K562 (cell line): ENCODE results near the gene ARL11. TPM values are rescaled to one million over a fixed set of nuclear protein-coding genes. Genes with fewer than 3 reads are reported as not detected.

Experiments
- ELF1 ChIP-seq: fragments of 200-800 bp; sonication (Bioruptor generic); IDR thresholded peaks from 2 replicates; pipeline ENCODE4 v1.6.1; 2016; ENCODE audit warnings: missing genetic modification characterization, missing compliant biosample characterization
- ETV6 ChIP-seq, 3 experiments: fragments of 150-350 bp in 1 of 3; sonication (generic) in 1 of 3; formaldehyde crosslinking in 1 of 3; IDR thresholded peaks; 2 replicates each; pipeline versions ENCODE4 v1.6.1 to v1.8.0; 2014 to 2022; ENCODE audit warnings: borderline replicate concordance in 2 of 3, low read depth in 2 of 3, antibody characterized with exemption in 1 of 3, low read length in 1 of 3, mild to moderate bottlenecking in 1 of 3, missing genetic modification reagents in 1 of 3
- FOXJ3 ChIP-seq: sonication (generic); formaldehyde crosslinking; IDR thresholded peaks from 2 replicates; pipeline ENCODE4 v1.4.0; 2020; ENCODE audit warnings: mild to moderate bottlenecking, missing genetic modification reagents
- KDM5B ChIP-seq: fragments of 200-600 bp; sonication (generic); IDR thresholded peaks from 2 replicates; pipeline ENCODE4 v1.6.1; 2012; ENCODE audit warnings: low read depth, mild to moderate bottlenecking, moderate library complexity, low read length, control low read depth, inconsistent platforms; ENCODE audit not compliant: insufficient replicate concordance
- MAZ ChIP-seq, 2 experiments: fragments of 450-650 bp in 1 of 2; sonication (generic) in 1 of 2; formaldehyde crosslinking; IDR thresholded peaks in 1 of 2; conservative IDR thresholded peaks in 1 of 2; 2 replicates each; pipeline versions ENCODE4 v1.4.0 to v1.5.0; 2020; ENCODE audit warnings: mild to moderate bottlenecking in 1 of 2, missing genetic modification reagents in 1 of 2
- NFIC ChIP-seq: fragments of 450-650 bp; IDR thresholded peaks from 2 replicates; pipeline ENCODE4 v1.6.1; 2017; ENCODE audit warnings: mild to moderate bottlenecking, inconsistent platforms
- TBP ChIP-seq: optimal IDR thresholded peaks from 2 replicates; pipeline ENCODE3; 2011; ENCODE audit warnings: low read depth, low read length, improper control_type of control experiment
- TFAP4 ChIP-seq: sonication (generic); formaldehyde crosslinking; IDR thresholded peaks from 2 replicates; pipeline ENCODE4 v1.8.0; 2022; ENCODE audit warnings: missing genetic modification reagents, mild to moderate bottlenecking, moderate library complexity, borderline replicate concordance
- VEZF1 ChIP-seq: fragments of 200-800 bp; sonication (Bioruptor generic); IDR thresholded peaks from 2 replicates; pipeline ENCODE4 v1.6.1; 2017; ENCODE audit warnings: missing genetic modification characterization, missing compliant biosample characterization
- WHSC1 ChIP-seq: IDR thresholded peaks from one replicate; pipeline ENCODE4 v1.6.1; 2012; ENCODE audit warnings: low read length, control low read depth, inconsistent platforms
- ZNF277 ChIP-seq: fragments of 250-450 bp; sonication (Bioruptor Pico); IDR thresholded peaks from 2 replicates; pipeline ENCODE4 v1.8.0; 2022; ENCODE audit warnings: inconsistent platforms, mild to moderate bottlenecking, moderate library complexity, borderline replicate concordance
- ZSCAN29 ChIP-seq: fragments of 450-650 bp; IDR thresholded peaks from 2 replicates; pipeline ENCODE4 v1.6.1; 2017
- polyA plus RNA-seq, 8 experiments: library from polyadenylated mRNA; depleted of rRNA in 4 of 8; stranded (reverse) in 5 of 8; unstranded in 3 of 8; fragments of >200 nt; fragmentation: Nextera tagmentation in 2 of 8; fragmentation: Illumina TruSeq in 1 of 8; extraction: Ambion mirVana in 2 of 8; extraction: Trizol in 1 of 8; gene quantifications; 2 replicates each; pipeline versions ENCODE4 v1.2.1 to v1.2.3, GENCODE V29; 2011 to 2014; ENCODE audit warnings: inconsistent platforms in 1 of 8, missing spikeins in 1 of 8
- total RNA-seq, 7 experiments: library from RNA; depleted of rRNA in 6 of 7; stranded (reverse); fragments of >200 nt in 6 of 7; fragmentation: Illumina TruSeq in 2 of 7; extraction: Trizol in 2 of 7; gene quantifications; 2 replicates each; pipeline versions ENCODE4 v1.2.1 to v1.2.3, GENCODE V29; 2011 to 2021; ENCODE audit warnings: low replicate concordance in 1 of 7

The ARL11 gene
- total and polyA plus RNA-seq, 9 of the 15 experiments (the other 6 are each of a cell fraction or from before 2014, with no cell fraction given), result 0.18 to 0.87 (median 0.45) TPM

GRCh38 chr13:49627831-49628652 is at the start of gene ARL11 (continued):
- TF ChIP-seq NFIC, result peak; percentile 48
- no peak for TF ChIP-seq FOXJ3 (CRISPR knock-in tag)
- no peak for TF ChIP-seq WHSC1
- peak in 1 of 2 experiments; percentile 52; a peak in 2 of 4 replicates for TF ChIP-seq MAZ (CRISPR knock-in tag; conservative IDR thresholded peaks at IDR 0.05 in 1 of 2, IDR thresholded peaks at IDR 0.05 in 1 of 2)
- TF ChIP-seq TFAP4 (CRISPR knock-in tag), result peak; percentile 63; the same call in 1 of the 2 replicates
- TF ChIP-seq ZSCAN29, result no peak
- TF ChIP-seq ZNF277, result no peak
- TF ChIP-seq VEZF1 (CRISPR knock-in tag), result 0 out of 2 replicates have a peak, but pooled peaks have one; percentile 28
- TF ChIP-seq ELF1 (tag), result peak; percentile 72
- TF ChIP-seq TBP, result peak; percentile 12
- TF ChIP-seq ETV6 (IDR thresholded peaks at IDR 0.05; ENCODE audit: borderline replicate concordance in 1 of 2, low read depth in 2 of 2, low read length in 1 of 2), result peak in 1 of 2 experiments; percentile 63; a peak in 1 of 4 replicates
- TF ChIP-seq ETV6 (CRISPR knock-in tag; IDR thresholded peaks at IDR 0.05; ENCODE audit: borderline replicate concordance), result no peak
- peak; percentile 34 for TF ChIP-seq KDM5B
